Stimulated activated CD8-positive, alpha-beta memory T cell treated with anti-CD3 and anti-CD28 coated beads, Interleukin-12 subunit alpha, Interleukin-12 subunit beta, amount 100 ng/mL, for 1 hour (primary cell): ENCODE measurements around the gene SLC6A4.

Source experiments
- DNase-seq: peaks from one replicate; pipeline ENCODE4 v3.0.0-alpha.2; 2020; ENCODE audit warnings: low read depth

Gene SLC6A4

DNA sequence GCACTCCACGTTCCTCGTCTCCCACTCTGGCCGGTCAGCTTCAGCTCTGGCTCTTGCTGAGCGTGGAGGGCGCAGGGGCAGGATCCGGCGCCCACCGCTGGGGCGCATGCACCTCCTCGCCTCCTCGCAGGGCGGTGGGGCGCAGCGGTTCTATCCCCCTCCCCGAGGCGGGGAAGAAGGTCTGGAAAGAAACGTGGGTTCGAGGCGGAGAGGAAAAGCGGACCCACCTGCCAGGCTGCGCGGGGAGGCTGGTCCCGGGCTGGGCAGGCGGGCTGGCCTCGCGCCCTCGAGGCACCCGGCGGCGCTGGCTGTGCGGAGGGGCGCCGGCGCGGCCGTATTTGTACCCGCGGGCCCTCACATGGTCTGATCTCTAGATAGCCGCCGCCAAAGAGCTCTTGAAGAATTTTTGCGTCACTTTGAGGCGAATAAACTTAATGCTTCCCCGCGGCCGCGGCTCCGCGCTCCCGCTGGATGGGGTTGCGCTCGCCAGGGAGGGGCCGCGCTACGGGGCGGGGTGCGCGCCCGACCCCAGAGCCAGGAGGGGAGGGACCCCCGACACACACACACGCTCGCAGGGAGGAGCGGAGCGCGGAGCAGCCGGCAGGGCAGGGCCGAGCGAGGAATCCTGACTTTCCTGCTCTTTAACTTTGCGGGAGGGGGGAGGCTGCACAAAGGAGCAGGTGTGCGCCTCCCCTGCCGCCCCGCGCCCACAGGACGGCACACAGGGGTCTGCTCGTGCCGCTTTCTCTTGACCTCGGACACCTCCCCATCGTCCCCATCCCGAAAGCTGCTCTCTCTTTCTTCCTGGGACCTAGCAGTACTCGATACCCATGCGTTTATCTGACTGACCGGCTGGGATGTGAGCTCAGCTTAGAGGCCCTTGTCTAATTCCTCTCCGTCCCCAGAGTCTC lies at the start of gene SLC6A4:
TSS of gene SLC6A4 (minus strand) at position 312 of the 911 bp plus-strand sequence. CDS start 13,739 bp downstream, outside the sequence.
- DNase-seq, result no peak

GRCh38 chr17:30279156-30279555 lies 43.7 kb upstream of the SLC6A4 start:
- DNase-seq, result no peak

DNA sequence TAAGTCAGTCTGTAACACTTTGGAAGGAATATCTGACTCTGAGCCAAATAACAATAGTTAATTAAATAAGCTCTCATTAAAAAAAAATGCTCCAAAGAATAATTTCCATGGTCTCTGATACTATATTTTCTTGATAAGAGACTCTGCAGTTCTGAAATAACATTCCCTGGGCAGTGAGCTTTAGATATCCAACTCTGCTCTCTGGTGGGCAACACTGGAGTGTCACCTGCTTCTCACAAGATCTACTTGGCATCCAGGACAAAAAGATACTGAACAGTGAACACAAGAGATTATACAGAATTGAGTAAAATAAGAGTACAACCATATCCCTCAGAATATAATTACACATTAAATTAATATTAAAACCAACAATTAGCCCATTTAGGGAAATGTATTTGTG lies 42.5 kb upstream of the SLC6A4 start:
- no peak for DNase-seq

DNA sequence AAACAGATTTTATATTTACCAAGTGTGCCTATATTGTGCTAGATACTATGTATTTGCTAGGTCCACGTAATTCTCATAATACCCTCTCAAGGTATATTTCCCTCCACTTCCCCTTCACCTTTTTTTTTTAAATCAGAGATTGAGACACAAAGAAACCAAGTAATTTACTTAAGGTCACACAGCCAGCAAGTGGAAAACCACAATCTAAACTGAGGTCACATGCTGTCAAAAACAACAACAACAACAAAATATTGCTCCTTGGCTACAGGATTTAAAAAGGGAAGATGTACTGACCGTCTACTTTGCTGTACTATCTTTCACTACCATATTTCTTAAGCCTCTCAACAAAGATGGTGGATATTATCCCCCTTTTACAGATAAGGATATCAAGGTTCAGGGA lies 40.4 kb upstream of the SLC6A4 start:
- DNase-seq, result no peak

GRCh38 chr17:30274887-30275286 lies 39.4 kb upstream of the SLC6A4 start:
- DNase-seq, result no peak

DNA sequence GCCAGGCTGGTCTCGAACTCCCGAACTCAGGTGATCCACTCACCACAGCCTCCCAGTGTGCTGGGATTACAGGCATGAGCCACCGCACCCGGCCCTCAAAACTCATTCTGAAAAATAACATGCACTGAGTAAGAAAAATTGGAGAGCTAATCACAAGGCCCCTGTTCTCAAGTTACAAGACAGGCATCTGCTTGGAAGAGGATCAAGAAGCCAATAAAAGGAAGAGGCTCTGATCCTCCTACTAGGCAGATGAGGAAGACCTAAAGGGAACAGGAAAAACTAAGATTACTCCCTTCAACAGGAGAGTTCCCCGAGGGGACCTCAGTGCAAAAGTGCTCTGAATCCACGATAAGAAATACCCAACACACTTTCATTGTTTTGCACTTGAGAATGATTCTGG lies 37.9 kb upstream of the SLC6A4 start:
- DNase-seq, result no peak

DNA sequence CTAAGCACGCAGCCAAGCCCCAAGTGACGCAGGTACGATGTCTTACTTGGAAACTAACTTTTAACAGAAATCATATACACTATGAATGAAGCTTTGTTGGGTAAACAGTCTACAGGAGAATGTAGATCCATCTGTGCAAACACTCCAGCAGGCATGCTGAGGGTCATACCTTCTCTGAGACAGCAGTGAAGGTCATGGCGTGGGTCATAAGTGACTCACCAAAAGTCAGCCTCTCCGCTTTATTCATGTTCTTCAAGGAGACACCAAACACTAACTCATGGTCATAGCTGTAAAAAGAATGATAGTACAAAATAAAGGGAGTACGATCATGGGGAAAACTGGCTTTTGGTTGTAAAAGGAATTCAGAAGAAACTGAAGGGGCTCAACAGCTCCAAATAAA lies 35.6 kb upstream of the SLC6A4 start:
- DNase-seq, result no peak

- no peak for DNase-seq
Measured at GRCh38 chr17:30267625-30268024, 32.1 kb upstream of the SLC6A4 start.

- DNase-seq, result no peak
Measured at GRCh38 chr17:30263552-30264333, 28.2 kb upstream of the SLC6A4 start.

DNA sequence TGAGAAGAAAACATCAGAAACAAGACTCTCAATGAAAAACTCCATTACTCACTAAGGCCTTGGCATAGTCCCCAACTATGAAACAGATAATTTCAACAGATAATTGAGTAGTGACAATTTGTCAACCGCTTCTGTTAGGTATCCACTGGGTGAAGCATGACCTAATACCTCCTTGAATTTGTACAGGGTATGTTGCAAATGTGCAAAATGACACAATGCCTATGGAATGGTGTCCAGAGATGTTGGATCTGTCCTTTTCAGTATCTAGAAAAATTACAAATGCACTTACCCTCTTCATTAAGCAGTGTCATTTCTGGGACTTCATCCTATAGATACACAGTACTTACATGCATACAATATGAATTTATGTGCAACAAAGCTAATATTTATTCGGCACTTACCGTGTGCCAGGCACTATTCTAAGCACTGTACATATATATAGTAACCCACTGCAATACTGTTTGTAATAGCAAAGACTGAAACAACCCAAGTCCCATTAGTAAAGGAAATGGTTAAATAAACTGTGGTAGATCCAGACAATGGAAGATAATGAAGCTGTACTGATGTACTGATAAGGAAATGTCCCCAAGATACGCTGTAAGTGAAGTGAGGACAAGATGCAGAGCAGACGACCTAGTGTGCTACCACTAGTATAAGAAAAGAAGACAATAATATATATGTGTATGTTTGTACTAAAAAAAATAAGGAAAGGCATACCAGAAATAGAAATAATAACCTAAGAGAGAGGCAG lies 21.4 kb upstream of the SLC6A4 start:
- DNase-seq, result no peak

DNA sequence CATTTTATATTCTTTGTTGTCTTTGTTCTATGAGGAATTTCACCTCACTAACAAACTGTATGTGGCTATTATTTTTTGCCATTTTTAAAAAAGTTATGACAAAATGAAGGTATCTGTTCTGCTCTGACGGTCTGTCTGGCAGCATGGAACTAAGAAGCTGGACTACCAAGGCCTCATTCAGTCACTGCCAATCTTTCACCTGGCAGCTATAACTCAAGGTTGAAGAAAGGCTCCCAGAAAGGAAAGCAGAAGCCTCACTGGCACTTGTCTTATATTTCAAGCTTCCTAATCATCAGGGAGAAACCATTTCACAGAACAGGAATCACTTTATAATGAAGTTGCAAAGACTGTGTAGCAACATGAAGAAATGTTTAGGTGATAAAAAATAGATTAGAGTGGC lies 18.7 kb upstream of the SLC6A4 start:
- no peak for DNase-seq

DNA sequence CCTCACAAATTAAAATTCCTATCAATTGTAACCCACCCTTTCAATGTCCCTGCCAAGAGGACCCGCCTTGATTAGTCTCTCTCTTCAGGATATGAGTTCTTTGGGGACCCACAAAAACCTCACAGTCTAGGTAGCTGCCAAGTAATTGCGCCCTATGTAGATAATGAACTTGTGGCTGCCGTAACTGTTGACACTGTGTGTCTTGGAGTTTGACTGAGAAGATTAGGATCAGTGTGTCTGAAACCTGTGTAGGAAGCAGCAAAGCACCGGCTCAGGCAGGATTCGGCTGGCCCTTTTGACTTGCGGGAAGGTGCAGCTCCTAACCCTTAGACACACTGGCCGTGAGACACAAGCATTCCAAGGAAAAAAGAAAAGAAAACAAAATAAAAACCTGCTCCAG lies 17.8 kb upstream of the SLC6A4 start:
- DNase-seq, result no peak

- DNase-seq, result no peak
Measured at GRCh38 chr17:30251931-30252330, 16.4 kb upstream of the SLC6A4 start.

DNA sequence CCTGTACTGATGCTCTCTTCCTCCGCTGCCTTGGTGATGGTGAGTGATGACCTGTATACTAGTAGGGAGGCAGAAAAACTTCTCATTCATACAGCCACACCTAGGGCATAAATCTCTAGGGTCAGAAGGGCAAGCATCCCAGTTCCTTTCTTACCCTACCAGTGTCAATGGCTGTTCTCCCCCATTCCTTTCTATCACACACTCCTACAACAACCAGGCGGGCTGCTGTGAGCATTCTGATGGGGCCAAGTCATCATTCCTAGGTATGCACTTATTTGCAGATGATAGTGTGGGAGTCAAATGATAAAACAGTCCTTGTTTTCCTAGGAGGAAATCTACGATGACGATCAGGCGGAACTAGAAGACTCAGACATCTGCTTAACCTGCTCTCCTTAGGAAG lies 14.0 kb upstream of the SLC6A4 start:
- no peak for DNase-seq

GRCh38 chr17:30248786-30249185 lies 13.3 kb upstream of the SLC6A4 start:
- DNase-seq, result no peak

GRCh38 chr17:30246460-30246859 lies 11.0 kb upstream of the SLC6A4 start:
- DNase-seq, result no peak

DNA sequence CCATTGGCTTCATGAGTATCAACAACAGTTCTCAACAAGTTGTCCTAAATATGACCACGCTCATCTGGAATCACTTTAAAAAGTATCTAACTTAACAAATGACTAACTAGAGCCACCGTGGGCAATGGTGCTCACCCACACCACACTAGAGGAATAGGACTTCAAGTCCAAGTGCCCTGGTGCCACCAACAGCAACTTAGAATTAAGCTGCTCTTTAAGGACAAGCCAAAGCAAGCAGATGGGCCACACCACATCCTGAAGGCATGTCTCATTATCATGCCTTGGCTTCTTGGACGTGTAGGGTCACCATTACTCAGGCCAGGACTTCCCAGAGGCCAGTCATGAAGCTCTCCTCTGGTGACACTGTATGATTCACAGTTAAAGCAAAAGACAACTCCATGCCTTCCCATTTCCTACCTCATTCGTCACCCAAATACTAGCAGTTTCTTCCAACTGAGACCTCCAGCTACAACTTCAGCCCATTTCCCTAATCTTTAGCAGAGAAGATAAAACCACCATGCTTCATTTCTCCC lies 9.4 kb upstream of the SLC6A4 start:
- no peak for DNase-seq

GRCh38 chr17:30243568-30243967 lies 8.1 kb upstream of the SLC6A4 start:
- no peak for DNase-seq

- no peak for DNase-seq
Measured at GRCh38 chr17:30243002-30243401, 7.5 kb upstream of the SLC6A4 start.

DNA sequence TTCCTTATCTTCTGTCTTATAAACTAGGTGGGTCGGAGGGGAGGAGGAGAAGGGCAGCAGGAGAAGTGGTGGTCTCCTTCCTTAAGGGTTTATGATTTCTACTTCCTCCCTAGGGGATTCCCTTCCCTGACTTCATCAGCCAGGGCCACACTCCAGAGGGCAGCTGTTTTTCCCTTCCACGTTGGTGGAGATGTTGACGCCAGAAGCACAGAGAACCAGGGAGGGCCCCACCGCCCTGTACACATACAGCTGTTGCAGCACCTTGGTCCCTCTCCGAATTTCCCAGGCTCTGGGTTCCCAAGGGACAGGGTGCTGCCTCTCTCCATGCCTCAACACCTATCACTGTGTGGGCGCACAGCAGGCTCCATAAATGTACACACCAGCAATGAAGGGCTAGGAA lies 5.6 kb upstream of the SLC6A4 start:
- DNase-seq, result no peak

GRCh38 chr17:30240177-30240576 lies 4.7 kb upstream of the SLC6A4 start:
- DNase-seq, result no peak

- no peak for DNase-seq
Measured at GRCh38 chr17:30239089-30239462, 3.6 kb upstream of the SLC6A4 start.
